HepG2 (cell line): Measurements from ENCODE around the gene MTA1. TPM values are rescaled to one million over a fixed set of nuclear protein-coding genes. Genes with fewer than 3 reads are reported as not detected.

Experiments used
- AGO2 ChIP-seq: fragments of 200-400 bp; formaldehyde crosslinking; optimal IDR thresholded peaks from 2 replicates; pipeline ENCODE3; 2017; ENCODE audit warnings: mild to moderate bottlenecking, low read depth, low read length, moderate library complexity
- ELF1 ChIP-seq: sonication (generic); formaldehyde crosslinking; IDR thresholded peaks from 2 replicates; pipeline ENCODE4 v1.4.0; 2020; ENCODE audit warnings: missing genetic modification reagents
- FOXO1 ChIP-seq: sonication (generic); formaldehyde crosslinking; IDR thresholded peaks from 2 replicates; pipeline ENCODE4 v1.4.0; 2020; ENCODE audit warnings: missing genetic modification reagents
- HMGXB3 ChIP-seq: sonication (generic); formaldehyde crosslinking; IDR thresholded peaks from 2 replicates; pipeline ENCODE4 v1.4.0; 2020; ENCODE audit warnings: missing genetic modification reagents, borderline replicate concordance
- IKZF1 ChIP-seq: fragments of 450-650 bp; IDR thresholded peaks from 2 replicates; pipeline ENCODE4 v1.7.1; 2016
- JUND ChIP-seq: sonication (generic); formaldehyde crosslinking; IDR thresholded peaks from 2 replicates; pipeline ENCODE4 v1.8.0; 2022; ENCODE audit warnings: mild to moderate bottlenecking, missing genetic modification reagents
- KDM6A ChIP-seq: IDR thresholded peaks from 2 replicates; pipeline ENCODE4 v1.6.1; 2016; ENCODE audit warnings: low read depth
- NFKBIZ ChIP-seq: IDR thresholded peaks from 2 replicates; pipeline ENCODE4 v1.6.1; 2018; ENCODE audit warnings: missing genetic modification reagents, missing compliant biosample characterization
- PATZ1 ChIP-seq: sonication (generic); formaldehyde crosslinking; IDR thresholded peaks from 2 replicates; pipeline ENCODE4 v1.4.0; 2020; ENCODE audit warnings: missing genetic modification reagents
- SMAD1 ChIP-seq: sonication (generic); formaldehyde crosslinking; IDR thresholded peaks from 2 replicates; pipeline ENCODE4 v1.4.0; 2020; ENCODE audit warnings: missing genetic modification reagents, low read depth, mild to moderate bottlenecking, borderline replicate concordance
- SMAD9 ChIP-seq: sonication (generic); formaldehyde crosslinking; IDR thresholded peaks from 2 replicates; pipeline ENCODE4 v1.5.1; 2020; ENCODE audit warnings: mild to moderate bottlenecking, missing genetic modification reagents
- U2AF1 ChIP-seq: fragments of 200-400 bp; formaldehyde crosslinking; optimal IDR thresholded peaks from 2 replicates; pipeline ENCODE3; 2017; ENCODE audit warnings: mild to moderate bottlenecking, low read depth, low read length
- ZNF333 ChIP-seq: sonication (generic); formaldehyde crosslinking; IDR thresholded peaks from 2 replicates; pipeline ENCODE4 v1.4.0; 2020; ENCODE audit warnings: mild to moderate bottlenecking, missing genetic modification reagents, borderline replicate concordance
- ZNF34 ChIP-seq: sonication (generic); formaldehyde crosslinking; IDR thresholded peaks from 2 replicates; pipeline ENCODE4 v1.4.0; 2020; ENCODE audit warnings: mild to moderate bottlenecking, missing genetic modification reagents, borderline replicate concordance
- ZNF446 ChIP-seq: sonication (generic); formaldehyde crosslinking; IDR thresholded peaks from 2 replicates; pipeline ENCODE4 v1.5.0; 2020; ENCODE audit warnings: mild to moderate bottlenecking, missing genetic modification reagents
- ZNF484 ChIP-seq: sonication (generic); formaldehyde crosslinking; IDR thresholded peaks from 2 replicates; pipeline ENCODE4 v1.5.1; 2020; ENCODE audit warnings: mild to moderate bottlenecking, low read depth, missing genetic modification reagents, borderline replicate concordance
- ZSCAN22 ChIP-seq: sonication (generic); formaldehyde crosslinking; IDR thresholded peaks from 2 replicates; pipeline ENCODE4 v1.4.0; 2020; ENCODE audit warnings: mild to moderate bottlenecking, missing genetic modification reagents
- polyA plus RNA-seq, 8 experiments: library from polyadenylated mRNA; depleted of rRNA in 3 of 8; stranded (reverse) in 7 of 8; unstranded in 1 of 8; fragments of >200 nt; fragmentation: Illumina TruSeq in 4 of 8; extraction: Trizol in 4 of 8; gene quantifications; 2 replicates each; pipeline versions ENCODE4 v1.2.1 to v1.2.3, GENCODE V29; 2011 to 2016; ENCODE audit warnings: low read depth in 4 of 8, missing spikeins in 1 of 8, mixed read lengths in 1 of 8; ENCODE audit not compliant: insufficient read depth in 1 of 8
- total RNA-seq, 5 experiments: library from RNA; depleted of rRNA; stranded (reverse); fragments of >200 nt; fragmentation: Illumina TruSeq; extraction: Trizol; gene quantifications; 2 replicates each; pipeline ENCODE4 v1.2.3, GENCODE V29; 2016; ENCODE audit warnings: low read depth in 1 of 5
- TF ChIP-seq, protein P1 (sequence below): IDR thresholded peaks from 2 replicates; pipeline ENCODE4 v1.6.1; 2016; ENCODE audit warnings: low read depth, control low read depth
- TF ChIP-seq, protein P2 (sequence below): sonication (generic); formaldehyde crosslinking; IDR thresholded peaks from 2 replicates; pipeline ENCODE4 v1.8.0; 2022; ENCODE audit warnings: mild to moderate bottlenecking, missing genetic modification reagents, moderate library complexity
- TF ChIP-seq, protein P3 (sequence below): sonication (generic); formaldehyde crosslinking; IDR thresholded peaks from 2 replicates; pipeline ENCODE4 v1.8.0; 2022; ENCODE audit warnings: missing genetic modification reagents, mild to moderate bottlenecking, inconsistent platforms, borderline replicate concordance

Gene MTA1
- total and polyA plus RNA-seq, 2 of the 13 experiments (the other 11 are each of a cell fraction or from before 2014, with no cell fraction given): 35.2 to 85.8 TPM

GRCh38 chr14:105490572-105491365, 71.1 kb downstream of the MTA1 start, which contains the start of gene TEDC1 (continued):
- peak; percentile 32; the same call in 1 of the 2 replicates for TF ChIP-seq FOXO1 (CRISPR knock-in tag)
- TF ChIP-seq HMGXB3 (CRISPR knock-in tag): no peak
- TF ChIP-seq, protein P1, sequence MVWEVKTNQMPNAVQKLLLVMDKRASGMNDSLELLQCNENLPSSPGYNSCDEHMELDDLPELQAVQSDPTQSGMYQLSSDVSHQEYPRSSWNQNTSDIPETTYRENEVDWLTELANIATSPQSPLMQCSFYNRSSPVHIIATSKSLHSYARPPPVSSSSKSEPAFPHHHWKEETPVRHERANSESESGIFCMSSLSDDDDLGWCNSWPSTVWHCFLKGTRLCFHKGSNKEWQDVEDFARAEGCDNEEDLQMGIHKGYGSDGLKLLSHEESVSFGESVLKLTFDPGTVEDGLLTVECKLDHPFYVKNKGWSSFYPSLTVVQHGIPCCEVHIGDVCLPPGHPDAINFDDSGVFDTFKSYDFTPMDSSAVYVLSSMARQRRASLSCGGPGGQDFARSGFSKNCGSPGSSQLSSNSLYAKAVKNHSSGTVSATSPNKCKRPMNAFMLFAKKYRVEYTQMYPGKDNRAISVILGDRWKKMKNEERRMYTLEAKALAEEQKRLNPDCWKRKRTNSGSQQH (CRISPR knock-in tag): peak; percentile 24; the same call in 1 of the 2 replicates
- TF ChIP-seq SMAD1 (CRISPR knock-in tag): no peak; the same call in 1 of the 2 replicates
- TF ChIP-seq ELF1 (CRISPR knock-in tag): peak; percentile 94
- no peak for TF ChIP-seq SMAD9 (CRISPR knock-in tag)
- TF ChIP-seq IKZF1: no peak
- no peak for TF ChIP-seq ZNF484
- TF ChIP-seq PATZ1: no peak
- no peak; the same call in 1 of the 2 replicates for TF ChIP-seq ZNF333 (CRISPR knock-in tag)
- TF ChIP-seq JUND: no peak
- no peak for TF ChIP-seq NFKBIZ (CRISPR knock-in tag)
- TF ChIP-seq AGO2: no peak
- no peak for TF ChIP-seq ZSCAN22 (CRISPR knock-in tag)
- TF ChIP-seq, protein P2, sequence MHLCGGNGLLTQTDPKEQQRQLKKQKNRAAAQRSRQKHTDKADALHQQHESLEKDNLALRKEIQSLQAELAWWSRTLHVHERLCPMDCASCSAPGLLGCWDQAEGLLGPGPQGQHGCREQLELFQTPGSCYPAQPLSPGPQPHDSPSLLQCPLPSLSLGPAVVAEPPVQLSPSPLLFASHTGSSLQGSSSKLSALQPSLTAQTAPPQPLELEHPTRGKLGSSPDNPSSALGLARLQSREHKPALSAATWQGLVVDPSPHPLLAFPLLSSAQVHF (CRISPR knock-in tag): peak; percentile 71; the same call in 1 of the 2 replicates
- no peak for TF ChIP-seq U2AF1
- 0 out of 2 replicates have a peak, but pooled peaks have one; percentile 72 for TF ChIP-seq ZNF34
- TF ChIP-seq, protein P3, sequence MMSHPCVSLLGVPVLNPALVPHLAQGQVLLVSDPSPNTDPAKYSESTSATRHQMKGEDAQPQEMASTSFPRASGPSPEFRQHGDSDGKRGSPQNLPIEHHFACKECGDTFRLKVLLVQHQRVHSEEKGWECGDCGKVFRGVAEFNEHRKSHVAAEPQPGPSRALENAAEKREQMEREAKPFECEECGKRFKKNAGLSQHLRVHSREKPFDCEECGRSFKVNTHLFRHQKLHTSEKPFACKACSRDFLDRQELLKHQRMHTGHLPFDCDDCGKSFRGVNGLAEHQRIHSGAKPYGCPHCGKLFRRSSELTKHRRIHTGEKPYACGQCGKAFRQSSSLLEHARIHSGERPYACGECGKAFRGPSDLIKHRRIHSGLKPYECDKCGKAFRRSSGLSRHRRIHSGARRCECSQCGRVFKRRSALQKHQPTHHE: no peak
- peak; percentile 56; the same call in 1 of the 2 replicates for TF ChIP-seq ZNF446 (CRISPR knock-in tag)
- TF ChIP-seq KDM6A: no peak
